AG04450 (cell line): ENCODE data around the gene PRR3. TPM values are rescaled to one million over a fixed set of nuclear protein-coding genes. Genes with fewer than 3 reads are reported as not detected.

Source experiments
- CTCF ChIA-PET: fragments of 300-600, 350-600 bp; formaldehyde crosslinking; extraction: SDS; loops from one replicate; lab custom pipeline; 2022; ENCODE audit warnings: antibody characterized with exemption, inconsistent platforms; lab: Charles Lee
- POLR2A ChIA-PET: fragments of 350-600 bp; formaldehyde crosslinking; extraction: SDS; loops from one replicate; lab custom pipeline; 2021; ENCODE audit warnings: antibody characterized with exemption, inconsistent platforms; lab: Yijun Ruan, JAX
- DNase-seq: peaks from one replicate; pipeline ENCODE4 v3.0.0-alpha.2; 2011; ENCODE audit warnings: low read depth, low spot score
- H3K27ac ChIP-seq: one replicate; pipeline ENCODE4 v1.5.1; 2012; ENCODE audit warnings: low read depth, low read length, control low read depth
- H3K27me3 ChIP-seq: one replicate; pipeline ENCODE4 v1.6.0; 2012; ENCODE audit warnings: low read length; ENCODE audit not compliant: control insufficient read depth, insufficient read depth
- H3K4me3 ChIP-seq: 2 replicates; pipeline ENCODE4 v1.5.1; 2011; ENCODE audit warnings: mild to moderate bottlenecking, low read depth, low read length, control low read depth
- H3K9me3 ChIP-seq: 2 replicates; pipeline ENCODE4 v1.5.1; 2012; ENCODE audit warnings: low read length; ENCODE audit not compliant: control insufficient read depth, insufficient read depth
- CTCF ChIP-seq: IDR thresholded peaks from 2 replicates; pipeline ENCODE4 v1.5.1; 2011; ENCODE audit warnings: low read depth, low read length, control low read depth, inconsistent platforms
- polyA plus RNA-seq: library from polyadenylated mRNA; depleted of rRNA; stranded (reverse); fragments of >200 nt; gene quantifications from 2 replicates; pipeline ENCODE4 v1.2.3, GENCODE V29; 2011

The PRR3 gene
- polyA plus RNA-seq, 1 experiment: 26.8 TPM

GRCh38 chr6:30601436-30601814, 44.3 kb downstream of the PRR3 start:
- no peak overlapping the region for H3K4me3 ChIP-seq
- no peak for DNase-seq
- ChIA-PET POLR2A (interaction anchor here (1.0 to 6.4 kb wide), 3 partner anchors 9 to 13 kb away, joined by 4 to 69 read pairs (median 7); no protein-coding TSS in a partner anchor), CTCF (no interaction called here)
- peak overlapping the region; percentile 21 for H3K27ac ChIP-seq
- no peak for TF ChIP-seq CTCF
- H3K9me3 ChIP-seq: no peaks in the 10 kb centered on the region; the same call in 1 of the 2 replicates
- no peaks in the 10 kb centered on the region for H3K27me3 ChIP-seq

GRCh38 chr6:30601815-30602641, 44.9 kb downstream of the PRR3 start:
- ChIA-PET CTCF (no interaction called here), POLR2A (interaction anchor here (1.0 to 6.4 kb wide), 3 partner anchors 11 to 12 kb away, joined by 4 to 69 read pairs (median 17); no protein-coding TSS in a partner anchor)
- H3K27me3 ChIP-seq: no peaks in the 10 kb centered on the region

GRCh38 chr6:30603961-30604360, 46.9 kb downstream of the PRR3 start:
- no peak for DNase-seq
- TF ChIP-seq CTCF: no peak
- CTCF ChIA-PET: interaction anchor here (0.5 kb wide), 1 partner anchor 47 kb away, joined by 3 read pairs; no protein-coding TSS in a partner anchor
- Histone ChIP-seq H3K9me3 (no peaks in the 10 kb centered on the region), H3K4me3 (no peak overlapping the region), H3K27ac (no peak overlapping the region), H3K27me3 (no peaks in the 10 kb centered on the region)
- POLR2A ChIA-PET: interaction anchor here (4.4 kb wide), 1 partner anchor 10 kb away, joined by 17 read pairs; no protein-coding TSS in a partner anchor

More at GRCh38 chr6:30601815-30602641, 44.9 kb downstream of the PRR3 start:
- H3K27ac ChIP-seq: no peak overlapping the region
- DNase-seq: no peak
- H3K9me3 ChIP-seq: no peaks in the 10 kb centered on the region
- no peak overlapping the region for H3K4me3 ChIP-seq
- TF ChIP-seq CTCF: no peak

DNA sequence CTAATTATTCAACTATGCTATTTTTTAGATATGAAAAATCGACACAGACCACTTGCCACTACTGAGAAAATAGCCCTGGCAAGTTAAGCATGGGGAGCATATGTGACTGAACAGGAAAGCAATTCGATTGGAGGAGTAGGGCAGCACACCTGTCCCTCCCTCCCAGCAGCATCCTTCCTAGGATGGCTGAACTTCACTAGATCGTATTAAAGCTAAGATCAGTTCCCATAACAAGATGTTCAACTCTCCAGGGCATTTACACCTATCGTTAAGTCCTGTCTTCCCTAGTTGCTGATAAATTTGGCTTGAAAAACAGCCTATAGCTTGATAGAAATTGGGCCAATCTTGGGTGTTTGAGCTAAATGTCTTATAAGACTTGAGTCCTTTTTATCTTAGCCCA, 53.0 kb downstream of the PRR3 start:
- no peak for DNase-seq
- ChIA-PET CTCF (interaction anchor here (0.8 to 1.5 kb wide), 3 partner anchors 13 to 78 kb away, joined by 3 to 11 read pairs (median 4); partner anchors contain the start of gene DHX16), POLR2A (interaction anchor here (0.6 to 1.6 kb wide), 4 partner anchors 9 to 98 kb away, joined by 3 to 7 read pairs (median 4); no protein-coding TSS in a partner anchor)
- Histone ChIP-seq H3K4me3 (no peak overlapping the region), H3K9me3 (no peaks in the 10 kb centered on the region), H3K27ac (no peak overlapping the region), H3K27me3 (no peaks in the 10 kb centered on the region)
- no peak for TF ChIP-seq CTCF
